AG04450 (cell line): ENCODE measurements around the gene RPL13. TPM values are rescaled to one million over a fixed set of nuclear protein-coding genes. Genes with fewer than 3 reads are reported as not detected.

Experiments
- CTCF ChIA-PET: fragments of 300-600, 350-600 bp; formaldehyde crosslinking; extraction: SDS; loops from one replicate; lab custom pipeline; 2022; ENCODE audit warnings: antibody characterized with exemption, inconsistent platforms; lab: Charles Lee
- POLR2A ChIA-PET: fragments of 350-600 bp; formaldehyde crosslinking; extraction: SDS; loops from one replicate; lab custom pipeline; 2021; ENCODE audit warnings: antibody characterized with exemption, inconsistent platforms; lab: Yijun Ruan, JAX
- DNase-seq: peaks from one replicate; pipeline ENCODE4 v3.0.0-alpha.2; 2011; ENCODE audit warnings: low read depth, low spot score
- H3K27ac ChIP-seq: one replicate; pipeline ENCODE4 v1.5.1; 2012; ENCODE audit warnings: low read depth, low read length, control low read depth
- H3K27me3 ChIP-seq: one replicate; pipeline ENCODE4 v1.6.0; 2012; ENCODE audit warnings: low read length; ENCODE audit not compliant: control insufficient read depth, insufficient read depth
- H3K4me3 ChIP-seq: 2 replicates; pipeline ENCODE4 v1.5.1; 2011; ENCODE audit warnings: mild to moderate bottlenecking, low read depth, low read length, control low read depth
- H3K9me3 ChIP-seq: 2 replicates; pipeline ENCODE4 v1.5.1; 2012; ENCODE audit warnings: low read length; ENCODE audit not compliant: control insufficient read depth, insufficient read depth
- polyA plus RNA-seq: library from polyadenylated mRNA; depleted of rRNA; stranded (reverse); fragments of >200 nt; gene quantifications from 2 replicates; pipeline ENCODE4 v1.2.3, GENCODE V29; 2011
- TF ChIP-seq, protein P1 (sequence below): IDR thresholded peaks from 2 replicates; pipeline ENCODE4 v1.5.1; 2011; ENCODE audit warnings: low read depth, low read length, control low read depth, inconsistent platforms

The RPL13 gene
- polyA plus RNA-seq, 1 experiment: 2,214 TPM

DNA sequence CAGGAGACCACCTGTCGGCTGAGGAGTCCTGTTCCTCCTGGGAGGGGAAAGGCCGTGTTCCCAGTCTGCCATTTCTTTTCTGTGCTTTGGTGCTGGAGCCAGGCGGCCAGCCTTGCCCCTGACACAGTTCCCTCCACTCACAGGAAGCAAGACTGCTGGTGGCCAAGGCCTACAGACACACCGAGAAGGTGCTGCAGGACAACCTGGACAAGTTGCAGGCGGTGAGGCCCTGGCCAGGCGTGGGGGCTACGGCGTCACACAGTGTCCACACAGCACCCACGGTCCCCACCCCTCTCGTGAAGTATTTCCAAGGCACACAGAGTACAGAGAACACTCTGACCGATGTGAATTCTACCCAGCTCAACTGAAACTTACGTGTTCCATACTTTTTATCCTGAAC lies 6.1 kb upstream of the RPL13 start:
- TF ChIP-seq, protein P1, sequence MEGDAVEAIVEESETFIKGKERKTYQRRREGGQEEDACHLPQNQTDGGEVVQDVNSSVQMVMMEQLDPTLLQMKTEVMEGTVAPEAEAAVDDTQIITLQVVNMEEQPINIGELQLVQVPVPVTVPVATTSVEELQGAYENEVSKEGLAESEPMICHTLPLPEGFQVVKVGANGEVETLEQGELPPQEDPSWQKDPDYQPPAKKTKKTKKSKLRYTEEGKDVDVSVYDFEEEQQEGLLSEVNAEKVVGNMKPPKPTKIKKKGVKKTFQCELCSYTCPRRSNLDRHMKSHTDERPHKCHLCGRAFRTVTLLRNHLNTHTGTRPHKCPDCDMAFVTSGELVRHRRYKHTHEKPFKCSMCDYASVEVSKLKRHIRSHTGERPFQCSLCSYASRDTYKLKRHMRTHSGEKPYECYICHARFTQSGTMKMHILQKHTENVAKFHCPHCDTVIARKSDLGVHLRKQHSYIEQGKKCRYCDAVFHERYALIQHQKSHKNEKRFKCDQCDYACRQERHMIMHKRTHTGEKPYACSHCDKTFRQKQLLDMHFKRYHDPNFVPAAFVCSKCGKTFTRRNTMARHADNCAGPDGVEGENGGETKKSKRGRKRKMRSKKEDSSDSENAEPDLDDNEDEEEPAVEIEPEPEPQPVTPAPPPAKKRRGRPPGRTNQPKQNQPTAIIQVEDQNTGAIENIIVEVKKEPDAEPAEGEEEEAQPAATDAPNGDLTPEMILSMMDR: no peak
- no peak overlapping the region for H3K4me3 ChIP-seq
- CTCF ChIA-PET: no interaction called here
- no peak for DNase-seq
- H3K27me3 ChIP-seq: no peaks in the 10 kb centered on the region
- H3K9me3 ChIP-seq: no peaks in the 10 kb centered on the region
- no peak overlapping the region for H3K27ac ChIP-seq
- POLR2A ChIA-PET: no interaction called here

DNA sequence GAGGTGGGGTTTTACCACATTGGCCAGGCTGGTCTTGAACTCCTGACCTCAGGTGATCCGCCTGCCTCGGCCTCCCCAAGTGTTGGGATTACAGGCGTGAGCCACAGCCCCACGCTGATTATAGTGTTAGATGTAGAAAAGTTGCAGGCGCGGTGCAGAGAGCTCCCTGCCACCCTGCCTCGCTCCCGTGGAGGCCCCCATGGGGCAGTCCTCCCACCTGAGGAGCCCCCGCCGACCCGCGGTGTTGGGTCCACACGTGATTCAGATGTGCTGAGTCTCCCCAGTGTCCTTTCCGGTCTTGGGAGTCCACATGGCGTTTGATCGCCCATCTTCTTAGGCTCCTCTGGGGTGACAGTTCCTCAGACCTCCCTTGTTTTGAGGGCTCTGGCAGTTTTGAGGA lies 5.2 kb upstream of the RPL13 start:
- TF ChIP-seq, protein P1: no peak
- no peak overlapping the region for H3K4me3 ChIP-seq
- CTCF ChIA-PET: no interaction called here
- H3K27ac ChIP-seq: no peak overlapping the region
- POLR2A ChIA-PET: no interaction called here
- H3K9me3 ChIP-seq: no peaks in the 10 kb centered on the region
- H3K27me3 ChIP-seq: no peaks in the 10 kb centered on the region
- no peak for DNase-seq

DNA sequence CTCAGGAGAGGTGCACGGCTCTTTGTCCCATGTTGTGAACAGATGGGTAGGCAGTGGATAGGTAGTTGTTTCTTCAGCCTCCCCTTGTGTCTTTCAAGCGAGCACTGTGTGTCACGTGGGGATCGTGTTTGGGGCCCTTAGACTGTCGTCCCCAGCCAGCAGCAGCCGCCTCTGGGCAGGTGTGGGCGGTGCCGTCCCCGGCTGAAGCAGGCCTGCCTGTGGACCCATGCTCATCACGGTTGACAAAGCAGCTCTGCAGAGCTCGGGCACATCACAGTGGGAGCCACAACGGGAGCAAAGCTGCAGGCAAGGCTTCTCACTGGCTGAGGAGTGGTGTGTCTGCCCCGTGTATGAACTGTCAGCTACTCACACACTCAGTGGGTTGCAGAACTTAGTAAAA lies 4.7 kb upstream of the RPL13 start:
- POLR2A ChIA-PET: no interaction called here
- CTCF ChIA-PET: no interaction called here

DNA sequence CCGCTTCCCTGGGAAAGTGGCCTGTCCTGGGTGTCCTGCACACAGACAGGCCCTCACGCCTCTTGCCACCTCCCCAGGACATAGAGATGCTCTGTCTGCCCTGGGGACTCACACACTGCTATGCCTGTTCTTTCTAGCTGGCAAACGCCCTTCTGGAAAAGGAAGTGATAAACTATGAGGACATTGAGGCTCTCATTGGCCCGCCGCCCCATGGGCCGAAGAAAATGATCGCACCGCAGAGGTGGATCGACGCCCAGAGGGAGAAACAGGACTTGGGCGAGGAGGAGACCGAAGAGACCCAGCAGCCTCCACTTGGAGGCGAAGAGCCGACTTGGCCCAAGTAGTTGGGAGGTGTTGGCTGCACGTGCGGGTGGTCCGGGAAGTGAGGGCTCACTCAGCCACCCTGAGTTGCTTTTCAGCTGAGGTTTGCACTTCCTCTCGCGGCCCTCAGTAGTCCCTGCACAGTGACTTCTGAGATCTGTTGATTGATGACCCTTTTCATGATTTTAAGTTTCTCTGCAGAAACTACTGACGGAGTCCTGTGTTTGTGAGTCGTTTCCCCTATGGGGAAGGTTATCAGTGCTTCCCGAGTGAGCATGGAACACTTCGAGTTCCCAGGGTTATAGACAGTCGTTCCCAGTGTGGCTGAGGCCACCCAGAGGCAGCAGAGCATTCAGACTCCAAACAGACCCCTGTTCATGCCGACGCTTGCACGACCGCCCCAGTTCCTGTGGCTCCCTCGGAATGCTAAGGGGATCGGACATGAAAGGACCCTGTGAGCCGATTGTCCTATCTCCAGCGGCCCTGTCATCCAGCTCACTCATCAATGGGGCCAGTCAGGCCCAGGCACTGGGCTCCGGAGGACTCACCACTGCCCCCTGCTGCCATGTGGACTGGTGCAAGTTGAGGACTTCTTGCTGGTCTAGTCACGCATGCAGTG lies 3.5 kb upstream of the RPL13 start:
- POLR2A ChIA-PET: interaction anchor here (0.6 kb wide), 1 partner anchor 49 kb away, joined by 3 read pairs; the partner anchor contains the start of gene SPG7
- Histone ChIP-seq H3K9me3 (no peaks in the 10 kb centered on the region; the same call in 1 of the 2 replicates), H3K27ac (no peak overlapping the region), H3K4me3 (no peak overlapping the region), H3K27me3 (no peaks in the 10 kb centered on the region)
- DNase-seq: no peak
- TF ChIP-seq, protein P1: peak; percentile 87
- CTCF ChIA-PET: interaction anchor here (0.5 to 1.6 kb wide), 4 partner anchors 8 to 311 kb away, joined by 3 to 4 read pairs (median 3); no protein-coding TSS in a partner anchor

More for the DNA sequence above, 4.7 kb upstream of the RPL13 start:
- Histone ChIP-seq H3K27ac (no peak overlapping the region), H3K9me3 (no peaks in the 10 kb centered on the region), H3K4me3 (no peak overlapping the region), H3K27me3 (no peaks in the 10 kb centered on the region)
- TF ChIP-seq, protein P1: no peak
- no peak for DNase-seq
